HepG2 (cell line): ENCODE measurements around the gene SEC24A. TPM values are rescaled to one million over a fixed set of nuclear protein-coding genes. Genes with fewer than 3 reads are reported as not detected.
A peak's percentile ranks its signal among the peaks of the same experiment; 100 is the strongest.

Experiments
- ATAC-seq: fragments of 200-7000 bp; cut with Tn5 transposase; 3 replicates; pipeline ENCODE4 v1.9.1; 2020; ENCODE audit warnings: mild to moderate bottlenecking, moderate library complexity
- BruUV-seq: library from RNA; stranded (reverse); fragments of 400-500 nt; replicated peaks from 2 replicates; lab custom pipeline; 2021; lab: Mats Ljungman, UMichigan
- CTCF ChIA-PET: fragments of 300-600 bp; formaldehyde crosslinking; extraction: SDS; loops from one replicate; lab custom pipeline; 2021; ENCODE audit warnings: low total read pairs, inconsistent platforms, low intra/inter-chr PET ratio; lab: Yijun Ruan, JAX
- POLR2A ChIA-PET: fragments of 350-600 bp; sonication (Branson Sonifier 250); formaldehyde crosslinking; loops from one replicate; lab custom pipeline; 2020; ENCODE audit warnings: antibody characterized with exemption, inconsistent platforms; lab: Yijun Ruan, JAX
- DNase-seq: peaks from one replicate; pipeline ENCODE4 v3.0.0-alpha.2; 2015; ENCODE audit warnings: low spot score
- FAIRE-seq: peaks from 3 replicates; lab custom pipeline; 2011; peaks lifted over from hg19 to GRCh38; lab: Jason Lieb, UNC
- H2AFZ ChIP-seq: one replicate; pipeline ENCODE4 v1.6.1; 2011; ENCODE audit warnings: low read length, inconsistent platforms
- H3K27ac ChIP-seq: fragments of 300-600 bp; 3 replicates; pipeline ENCODE4 v1.8.0; 2011; ENCODE audit warnings: mixed run types, mild to moderate bottlenecking, mixed read lengths, low read length, inconsistent platforms; ENCODE audit not compliant: insufficient read depth; ENCODE audit errors: extremely low read length
- H3K27me3 ChIP-seq, 2 experiments: fragments of 200-600 bp in 1 of 2; 2 replicates in 1 of 2; 3 replicates in 1 of 2; pipeline versions ENCODE4 v1.6.0 to v1.8.0; 2011; ENCODE audit warnings: low read length in 2 of 2, mild to moderate bottlenecking in 2 of 2, moderate library complexity in 2 of 2, inconsistent platforms in 1 of 2; ENCODE audit not compliant: insufficient read depth in 2 of 2, control insufficient read depth in 1 of 2
- H3K36me3 ChIP-seq, 2 experiments: fragments of 200-600 bp in 1 of 2; replicated peaks in 1 of 2; 2 replicates in 1 of 2; 3 replicates in 1 of 2; pipeline versions ENCODE4 v1.5.1 to v1.8.0; 2011; ENCODE audit warnings: low read length in 2 of 2, inconsistent platforms in 1 of 2; ENCODE audit not compliant: insufficient read depth in 2 of 2, control insufficient read depth in 1 of 2
- H3K4me1 ChIP-seq: 2 replicates; pipeline ENCODE4 v1.5.1; 2012; ENCODE audit warnings: low read length, inconsistent platforms; ENCODE audit not compliant: insufficient read depth
- H3K4me2 ChIP-seq: 2 replicates; pipeline ENCODE4 v1.6.0; 2011; ENCODE audit warnings: low read depth, low read length, inconsistent platforms
- H3K4me3 ChIP-seq, 3 experiments: fragments of 200-600 bp in 1 of 3; sonication (generic), shearing (Covaris generic) in 1 of 3; replicated peaks in 1 of 3; 2 replicates each; pipeline ENCODE4 v1.5.1; 2011 to 2016; ENCODE audit warnings: low read length in 3 of 3, inconsistent platforms in 2 of 3, low read depth in 2 of 3, mild to moderate bottlenecking in 2 of 3, control low read depth in 1 of 3, mixed read lengths in 1 of 3; ENCODE audit not compliant: insufficient read depth in 1 of 3
- H3K79me2 ChIP-seq: one replicate; pipeline ENCODE4 v1.6.1; 2011; ENCODE audit warnings: low read length, inconsistent platforms; ENCODE audit not compliant: insufficient read depth
- H3K9ac ChIP-seq: 2 replicates; pipeline ENCODE4 v1.6.0; 2011; ENCODE audit warnings: mild to moderate bottlenecking, low read depth, low read length, inconsistent platforms; ENCODE audit not compliant: insufficient read depth
- H3K9me3 ChIP-seq: 2 replicates; pipeline ENCODE4 v1.5.1; 2012; ENCODE audit warnings: mild to moderate bottlenecking, low read length
- H4K20me1 ChIP-seq: 2 replicates; pipeline ENCODE4 v1.6.0; 2011; ENCODE audit warnings: inconsistent platforms, mild to moderate bottlenecking, low read length, moderate library complexity; ENCODE audit not compliant: insufficient read depth
- ELF3 ChIP-seq: IDR thresholded peaks from 2 replicates; pipeline ENCODE4 v1.6.1; 2016; ENCODE audit warnings: missing genetic modification reagents, missing compliant biosample characterization
- FOXC1 ChIP-seq: sonication (generic); formaldehyde crosslinking; IDR thresholded peaks from 2 replicates; pipeline ENCODE4 v1.8.0; 2022; ENCODE audit warnings: mild to moderate bottlenecking, missing genetic modification reagents, borderline replicate concordance
- KLF11 ChIP-seq: IDR thresholded peaks from 2 replicates; pipeline ENCODE4 v1.6.1; 2016; ENCODE audit warnings: missing compliant biosample characterization
- NFYB ChIP-seq: sonication (generic); formaldehyde crosslinking; IDR thresholded peaks from 2 replicates; pipeline ENCODE4 v1.4.0; 2020; ENCODE audit warnings: missing genetic modification reagents
- NONO ChIP-seq, 2 experiments: fragments of 450-650 bp in 1 of 2; sonication (generic) in 1 of 2; formaldehyde crosslinking in 1 of 2; IDR thresholded peaks in 1 of 2; conservative IDR thresholded peaks in 1 of 2; 2 replicates each; pipeline versions ENCODE4 v1.6.1 to v1.8.0; 2017 to 2022; ENCODE audit warnings: mild to moderate bottlenecking in 1 of 2, missing genetic modification reagents in 1 of 2, moderate library complexity in 1 of 2
- NPAS2 ChIP-seq: sonication (generic); formaldehyde crosslinking; IDR thresholded peaks from 2 replicates; pipeline ENCODE4 v1.8.0; 2022; ENCODE audit warnings: mild to moderate bottlenecking, missing genetic modification reagents, borderline replicate concordance
- PAF1 ChIP-seq: IDR thresholded peaks from 2 replicates; pipeline ENCODE4 v1.6.1; 2016; ENCODE audit warnings: missing genetic modification reagents, missing compliant biosample characterization
- PAXIP1 ChIP-seq: sonication (generic); formaldehyde crosslinking; conservative IDR thresholded peaks from 2 replicates; pipeline ENCODE4 v1.4.0; 2020; ENCODE audit warnings: mild to moderate bottlenecking, missing genetic modification reagents, moderate library complexity
- SETDB1 ChIP-seq: sonication (generic); formaldehyde crosslinking; IDR thresholded peaks from 2 replicates; pipeline ENCODE4 v1.5.1; 2020; ENCODE audit warnings: missing genetic modification reagents, mild to moderate bottlenecking, borderline replicate concordance
- ZNF333 ChIP-seq: sonication (generic); formaldehyde crosslinking; IDR thresholded peaks from 2 replicates; pipeline ENCODE4 v1.4.0; 2020; ENCODE audit warnings: mild to moderate bottlenecking, missing genetic modification reagents, borderline replicate concordance
- ZNF773 ChIP-seq: sonication (generic); formaldehyde crosslinking; IDR thresholded peaks from 2 replicates; pipeline ENCODE4 v1.4.0; 2020; ENCODE audit warnings: missing genetic modification reagents, borderline replicate concordance
- ZNF850 ChIP-seq: sonication (generic); formaldehyde crosslinking; conservative IDR thresholded peaks from 2 replicates; pipeline ENCODE4 v1.9.0; 2021; ENCODE audit warnings: mild to moderate bottlenecking, missing genetic modification reagents
- WGBS: methylation state at CpG from one replicate; pipeline ENCODE4 v1.1.6; 2017; ENCODE audit warnings: low lambda C conversion rate; 5-methylcytosine and 5-hydroxymethylcytosine counted together
- in situ Hi-C: cut with HindIII; loops from 2 replicates; pipeline ENCODE4 v1.10.0; 2017; ENCODE audit warnings: low pct_unique_long_range_greater_than_20kb; ENCODE audit not compliant: extremely low pct_ligation_motif_present
- intact Hi-C: fragments of 100-400 bp; cut with micrococcal nuclease; formaldehyde crosslinking; loops from one replicate; pipeline ENCODE4 v1.10.0; 2022; ENCODE audit not compliant: unreplicated experiment
- polyA plus RNA-seq, 8 experiments: library from polyadenylated mRNA; depleted of rRNA in 3 of 8; stranded (reverse) in 7 of 8; unstranded in 1 of 8; fragments of >200 nt; fragmentation: Illumina TruSeq in 4 of 8; extraction: Trizol in 4 of 8; gene quantifications; 2 replicates each; pipeline versions ENCODE4 v1.2.1 to v1.2.3, GENCODE V29; 2011 to 2016; ENCODE audit warnings: low read depth in 4 of 8, missing spikeins in 1 of 8, mixed read lengths in 1 of 8; ENCODE audit not compliant: insufficient read depth in 1 of 8
- total RNA-seq, 5 experiments: library from RNA; depleted of rRNA; stranded (reverse); fragments of >200 nt; fragmentation: Illumina TruSeq; extraction: Trizol; gene quantifications; 2 replicates each; pipeline ENCODE4 v1.2.3, GENCODE V29; 2016; ENCODE audit warnings: low read depth in 1 of 5
- TF ChIP-seq, protein P1 (sequence below): sonication (generic); formaldehyde crosslinking; IDR thresholded peaks from 2 replicates; pipeline ENCODE4 v1.4.0; 2020; ENCODE audit warnings: mild to moderate bottlenecking, missing genetic modification reagents

SEC24A gene
- total and polyA plus RNA-seq, 2 of the 13 experiments (the other 11 are each of a cell fraction or from before 2014, with no cell fraction given), result 30.5 to 56.8 TPM

GRCh38 chr5:134749415-134749814 lies 100.8 kb downstream of the SEC24A start:
- DNase-seq (no peak), ATAC-seq (no peak), FAIRE-seq (no peak)
- Histone ChIP-seq H3K79me2 (no peaks in the 10 kb centered on the region), H2AFZ (no peak overlapping the region), H3K27ac (no peak overlapping the region), H3K9me3 (no peaks in the 10 kb centered on the region), H3K9ac (no peak overlapping the region), H4K20me1 (no peaks in the 10 kb centered on the region), H3K4me3 (no peak overlapping the region), H3K4me1 (no peaks in the 10 kb centered on the region), H3K27me3 (no peaks in the 10 kb centered on the region), H3K36me3 (no peaks in the 10 kb centered on the region), H3K4me2 (no peak overlapping the region)
- POLR2A ChIA-PET, result no interaction called here
- intact Hi-C loops (no loop called here), in situ Hi-C loops (no loop called here)
- TF ChIP-seq, protein P1, sequence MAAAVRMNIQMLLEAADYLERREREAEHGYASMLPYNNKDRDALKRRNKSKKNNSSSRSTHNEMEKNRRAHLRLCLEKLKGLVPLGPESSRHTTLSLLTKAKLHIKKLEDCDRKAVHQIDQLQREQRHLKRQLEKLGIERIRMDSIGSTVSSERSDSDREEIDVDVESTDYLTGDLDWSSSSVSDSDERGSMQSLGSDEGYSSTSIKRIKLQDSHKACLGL (CRISPR knock-in tag), result no peak
- TF ChIP-seq NONO (IDR thresholded peaks at IDR 0.05) (no peak), NONO (CRISPR knock-in tag; conservative IDR thresholded peaks at IDR 0.05) (no peak), ELF3 (CRISPR knock-in tag) (no peak), NFYB (CRISPR knock-in tag) (no peak), PAF1 (CRISPR knock-in tag) (no peak)
- CTCF ChIA-PET, result no interaction called here
- no TSS peak for BruUV-seq
- 100% methylated on average over 3 of the region's 3 CpGs for WGBS

- ATAC-seq, result peak; percentile 67
- Histone ChIP-seq H2AFZ (peak overlapping the region; percentile 60), H3K4me3 (peak overlapping the region; percentile 54 to 93 (median 76); a peak in 5 of 6 replicates), H3K4me2 (peak overlapping the region; percentile 84), H4K20me1 (peaks cover 4% of the 10 kb centered on the region), H3K9ac (peak overlapping the region; percentile 42), H3K9me3 (no peaks in the 10 kb centered on the region), H3K27ac (no peak overlapping the region), H3K4me1 (peaks cover 30% of the 10 kb centered on the region), H3K27me3 (no peaks in the 10 kb centered on the region; a peak in 1 of 5 replicates), H3K79me2 (peaks cover 44% of the 10 kb centered on the region), H3K36me3 (peaks cover 0 to under 1% of the 10 kb centered on the region in 2 experiments; a peak in 3 of 5 replicates)
- CTCF ChIA-PET, result interaction anchor here (0.7 kb wide), 1 partner anchor 20 kb away, joined by 3 read pairs; the partner anchor contains the start of gene CAMLG
- intact Hi-C loops (no loop called here), in situ Hi-C loops (no loop called here)
- no peak for DNase-seq
- no TSS peak for BruUV-seq
- POLR2A ChIA-PET, result interaction anchor here (0.5 to 3.4 kb wide), 12 partner anchors 9 to 147 kb away, joined by 3 to 18 read pairs (median 4); partner anchors contain the start of genes C5orf24, CAMLG and PCBD2
- FAIRE-seq, result no peak
- 10% methylated on average over 9 of the region's 9 CpGs for WGBS
- TF ChIP-seq PAXIP1 (CRISPR knock-in tag) (no peak), ZNF850 (no peak), FOXC1 (no peak; the same call in 1 of the 2 replicates), ZNF333 (CRISPR knock-in tag) (no peak), NPAS2 (CRISPR knock-in tag) (no peak), ZNF773 (CRISPR knock-in tag) (no peak), SETDB1 (0 out of 2 replicates have a peak, but pooled peaks have one; percentile 1), KLF11 (no peak)
Observed at GRCh38 chr5:134758176-134758503, 109.6 kb downstream of the SEC24A start.
